ENCODE measurements around the gene RGS6. TPM values are rescaled to one million over a fixed set of nuclear protein-coding genes. Genes with fewer than 3 reads are reported as not detected.
"Not testable (repeated sequence)": the region's sequence is repeated elsewhere in the genome, so short reads cannot be mapped to it uniquely, and the experiment has no call there.

RGS6 gene
- total RNA-seq, 1 experiment from 2014 or later: not detected

DNA sequence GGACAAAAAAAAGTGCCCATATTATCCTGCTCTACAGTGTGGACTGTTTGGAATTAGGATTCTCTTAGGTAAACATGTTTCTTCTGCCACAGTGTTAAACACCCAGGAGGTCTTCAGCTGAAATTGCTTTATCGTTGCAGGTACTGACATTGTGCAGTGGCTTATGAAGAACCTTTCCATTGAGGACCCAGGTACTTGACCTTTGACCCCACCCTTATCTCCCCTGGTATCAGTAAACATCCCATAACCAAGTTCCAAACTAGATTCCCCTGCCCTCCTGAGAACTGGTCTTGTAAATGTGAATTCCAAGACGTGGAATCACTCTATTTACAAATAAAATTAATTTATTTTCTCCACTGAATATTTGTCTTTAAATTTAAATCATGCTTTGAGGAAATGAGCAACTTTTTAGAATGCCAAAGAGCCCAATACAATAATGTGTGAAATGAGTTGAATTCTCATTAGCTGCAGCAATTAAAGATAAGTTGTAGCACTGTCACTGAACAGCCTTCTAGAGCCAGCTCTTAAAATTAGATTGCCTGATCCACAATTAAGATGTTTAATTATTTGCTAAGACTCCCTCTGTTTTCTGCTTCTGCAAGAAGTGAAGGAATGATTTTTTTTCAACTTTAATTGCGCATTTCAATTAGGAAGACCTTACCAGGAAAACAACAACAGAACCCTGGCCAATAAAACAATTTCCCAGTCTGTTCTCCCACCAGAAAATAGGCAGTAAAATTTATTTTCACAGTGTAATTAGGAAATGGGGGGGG is 522.3 kb downstream of the RGS6 start:
- DNase-seq (ENCODE audit: low spot score): no peak

GRCh38 chr14:72457641-72458040 is 525.4 kb downstream of the RGS6 start:
- peak; percentile 64 for DNase-seq (ENCODE audit: low spot score)

- DNase-seq (ENCODE audit: low spot score): no peak
These were observed 529.8 kb downstream of the RGS6 start for GRCh38 chr14:72462056-72462455.

DNA sequence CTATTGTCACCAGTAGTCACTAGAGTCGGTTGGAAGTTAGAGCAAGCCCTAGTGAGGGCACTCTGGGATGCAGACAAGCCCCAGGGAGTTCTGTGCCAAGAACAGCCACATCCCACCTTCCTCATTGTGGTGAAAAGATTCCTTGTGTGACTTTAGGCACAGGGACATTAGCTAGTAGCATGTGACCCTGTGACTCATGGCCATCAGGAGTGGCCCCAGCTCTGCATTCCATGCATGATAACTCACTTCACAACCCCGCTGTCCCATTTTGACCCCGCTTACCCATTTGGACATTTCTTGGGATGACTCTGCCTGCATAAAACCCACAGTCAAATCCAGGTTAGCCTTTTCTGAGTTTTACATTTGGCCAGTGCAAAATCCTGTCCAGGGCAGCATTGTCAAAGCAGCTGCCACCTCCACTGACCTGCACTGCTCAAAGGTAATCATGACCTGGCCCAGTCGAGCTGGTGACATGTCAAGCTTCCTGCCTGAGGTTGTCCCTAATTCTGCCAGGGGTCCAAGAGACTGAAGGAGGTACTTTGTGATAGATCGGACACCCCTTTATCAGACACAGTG is 531.1 kb downstream of the RGS6 start:
- DNase-seq (ENCODE audit: low spot score): peak; percentile 71

DNA sequence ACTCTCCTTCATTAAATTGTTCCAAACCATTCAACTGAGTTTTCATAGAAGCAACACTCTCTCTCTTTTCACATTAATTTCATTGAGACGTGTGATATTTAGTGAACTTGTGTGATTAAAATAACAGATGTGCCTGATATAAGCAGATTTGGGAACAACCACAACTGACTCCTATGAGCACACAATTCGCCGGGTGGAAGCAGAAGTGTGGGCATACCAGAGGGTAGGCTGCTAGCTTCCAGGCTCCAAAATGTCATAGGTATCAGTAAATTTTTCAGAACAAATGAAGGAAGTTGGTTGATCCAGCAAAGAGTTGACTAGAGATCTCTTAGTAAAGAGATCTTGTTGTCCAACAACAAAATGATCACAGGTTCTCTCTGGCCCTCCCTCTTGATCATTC is 532.0 kb downstream of the RGS6 start:
- no peak for DNase-seq (ENCODE audit: low spot score)

DNA sequence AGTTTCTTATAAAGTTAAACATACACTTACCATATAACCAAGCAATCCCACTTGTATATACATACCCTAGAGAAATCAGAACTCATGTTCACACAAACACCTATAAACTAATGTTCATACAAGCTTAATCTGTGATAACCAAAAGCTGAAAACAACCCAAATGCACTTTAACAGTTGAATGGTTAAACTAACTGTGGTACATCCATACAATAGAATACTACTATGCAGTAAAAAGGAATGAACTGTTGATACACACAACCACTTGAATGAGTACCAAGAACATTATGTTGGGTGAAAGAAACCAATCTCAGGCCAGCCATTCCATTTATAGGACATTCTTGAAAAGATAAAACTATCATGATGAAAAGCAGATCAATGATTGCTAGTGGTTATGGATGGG is 534.1 kb downstream of the RGS6 start:
- no peak for DNase-seq (ENCODE audit: low spot score)

- DNase-seq (ENCODE audit: low spot score): no peak
These were observed 539.1 kb downstream of the RGS6 start for GRCh38 chr14:72471346-72471745.

DNA sequence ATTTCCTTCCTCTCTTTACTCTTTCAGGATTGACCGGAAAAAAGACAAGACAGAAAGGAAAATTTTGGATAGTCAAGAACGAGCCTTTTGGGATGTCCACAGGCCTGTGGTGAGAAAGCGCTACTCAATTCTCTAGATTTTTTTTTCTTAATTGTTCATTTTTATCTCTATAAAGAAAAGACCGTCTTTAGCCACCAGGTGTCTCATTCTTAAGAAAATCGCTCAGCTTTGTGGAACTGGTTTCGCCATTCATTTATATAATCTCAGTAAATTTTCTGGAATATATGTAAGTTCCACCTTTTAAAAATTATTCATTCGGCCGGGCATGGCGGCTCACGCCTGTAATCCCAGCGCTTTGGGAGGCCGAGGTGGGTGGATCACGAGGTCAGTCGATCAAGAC is 540.6 kb downstream of the RGS6 start:
- no peak for DNase-seq (ENCODE audit: low spot score)

GRCh38 chr14:72476657-72477499 is 544.6 kb downstream of the RGS6 start:
- DNase-seq (ENCODE audit: low spot score): peak; percentile 70

DNA sequence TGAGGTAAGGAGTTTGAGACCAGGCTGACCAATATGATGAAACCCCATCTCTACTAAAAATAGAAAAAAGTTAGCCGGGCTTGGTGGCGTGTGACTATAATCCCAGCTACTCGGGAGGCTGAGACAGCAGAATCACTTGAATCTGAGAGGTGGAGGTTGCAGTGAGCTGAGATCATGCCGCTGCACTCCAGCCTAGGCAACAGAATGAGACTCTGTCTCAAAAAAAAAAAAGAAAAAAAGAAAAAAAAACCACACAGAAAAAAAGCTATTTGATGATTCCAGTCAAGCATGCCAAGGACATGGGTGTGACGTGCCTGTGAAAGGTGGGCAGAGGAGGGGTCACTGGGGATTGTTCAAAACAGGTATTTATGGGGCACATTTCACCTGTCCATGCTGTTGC is 545.3 kb downstream of the RGS6 start:
- DNase-seq (ENCODE audit: low spot score): not testable (repeated sequence)

DNA sequence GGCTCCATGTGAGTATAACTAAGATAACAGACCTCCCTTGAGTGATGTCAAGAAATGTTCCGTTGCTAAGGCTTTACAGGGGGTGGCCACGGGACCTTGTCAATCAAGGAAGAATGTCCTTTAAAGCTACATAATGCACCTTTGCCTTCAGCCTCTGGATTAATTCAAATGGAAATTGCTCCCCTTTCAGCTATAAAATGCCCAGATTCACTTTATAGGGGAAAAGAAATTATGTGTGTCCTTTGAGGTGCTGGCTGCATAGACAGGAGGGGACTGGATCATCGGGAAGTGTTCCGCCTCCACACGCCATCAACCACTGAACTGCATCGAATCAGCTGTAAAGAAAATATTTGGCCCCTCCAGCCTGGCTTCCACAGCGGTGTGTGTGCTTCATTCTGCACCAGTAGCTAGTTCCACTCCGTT is 546.3 kb downstream of the RGS6 start:
- no peak for DNase-seq (ENCODE audit: low spot score)

DNA sequence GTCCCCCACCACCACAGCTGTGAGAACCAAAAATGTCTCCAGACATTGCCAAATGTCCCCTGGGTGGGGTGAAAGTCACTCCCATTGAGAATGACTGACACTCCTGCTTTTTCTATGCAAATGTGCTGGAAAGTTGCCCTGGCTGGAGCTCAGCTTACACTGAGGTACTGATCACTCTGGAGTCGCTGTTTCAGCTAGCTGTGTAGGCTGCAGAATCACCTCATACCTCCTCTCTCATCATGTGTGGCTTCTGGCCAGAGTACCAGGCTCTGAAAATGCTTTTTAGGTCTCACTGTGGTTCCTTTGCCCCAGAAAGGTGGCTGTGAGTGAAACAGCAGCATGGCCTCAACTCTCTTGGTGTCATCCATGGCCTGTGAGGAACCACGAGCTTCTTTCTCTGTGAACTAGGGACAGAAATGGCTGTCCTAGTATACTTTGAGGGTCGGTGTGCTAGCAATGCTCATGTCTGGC is 547.3 kb downstream of the RGS6 start:
- DNase-seq (ENCODE audit: low spot score): no peak

DNA sequence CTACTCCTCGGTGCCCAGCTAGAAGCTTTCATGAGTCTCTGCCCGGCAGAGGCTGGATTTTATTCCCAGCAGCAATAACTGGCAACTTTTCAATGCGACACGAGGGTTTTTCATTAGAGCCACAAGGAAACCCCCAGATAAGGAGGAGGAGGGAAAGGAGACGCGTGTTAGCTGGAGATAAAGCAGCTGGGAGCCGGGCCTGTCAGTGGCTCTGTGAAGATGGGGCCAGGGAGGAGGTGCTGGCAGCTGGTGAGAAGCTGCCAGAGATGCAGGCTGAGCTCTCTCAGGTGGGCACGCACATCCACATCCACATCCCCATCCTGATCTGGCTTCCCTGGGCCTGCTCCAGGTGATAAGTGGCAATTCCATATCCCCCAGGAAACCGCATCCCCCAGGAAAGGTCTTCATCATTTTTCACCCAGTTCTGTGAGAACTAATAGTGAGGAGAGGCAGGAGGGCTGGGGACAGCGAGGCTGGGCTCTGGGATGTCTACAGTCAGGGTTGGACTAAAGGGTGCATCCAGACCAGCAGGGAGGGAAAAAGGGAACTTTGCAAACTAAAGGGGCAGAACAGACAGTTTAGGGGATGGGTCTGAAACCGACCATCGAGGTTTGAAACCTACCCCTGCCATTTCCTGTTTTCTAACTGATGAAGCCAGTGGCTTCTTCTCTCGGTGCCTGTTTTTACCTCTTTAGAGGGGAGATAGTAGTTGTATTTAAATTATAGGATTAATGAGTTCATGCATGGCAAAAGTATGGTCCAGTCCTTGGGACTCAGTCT is 548.4 kb downstream of the RGS6 start:
- DNase-seq (ENCODE audit: low spot score): no peak

DNA sequence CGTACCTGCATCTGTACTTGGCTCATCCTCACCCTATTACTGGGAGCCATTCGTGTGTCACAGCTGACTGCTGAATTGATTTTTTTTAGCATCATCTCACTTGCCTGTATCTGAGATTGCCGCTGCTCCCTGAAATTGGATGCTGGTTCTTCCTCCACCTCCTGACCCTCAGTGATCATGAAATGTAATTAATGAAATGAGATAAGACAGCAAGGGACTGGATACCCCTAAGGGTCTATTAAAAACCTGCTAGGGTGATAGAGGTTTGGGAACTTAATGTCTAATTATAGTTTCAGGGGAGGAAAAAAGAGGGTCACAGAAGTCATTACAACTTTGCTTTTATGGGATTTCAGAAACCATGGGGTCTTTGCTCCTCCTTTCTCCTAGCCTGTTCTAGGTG is 551.1 kb downstream of the RGS6 start:
- no peak for DNase-seq (ENCODE audit: low spot score)

GRCh38 chr14:72485695-72486094 is 553.5 kb downstream of the RGS6 start:
- DNase-seq (ENCODE audit: low spot score): no peak

DNA sequence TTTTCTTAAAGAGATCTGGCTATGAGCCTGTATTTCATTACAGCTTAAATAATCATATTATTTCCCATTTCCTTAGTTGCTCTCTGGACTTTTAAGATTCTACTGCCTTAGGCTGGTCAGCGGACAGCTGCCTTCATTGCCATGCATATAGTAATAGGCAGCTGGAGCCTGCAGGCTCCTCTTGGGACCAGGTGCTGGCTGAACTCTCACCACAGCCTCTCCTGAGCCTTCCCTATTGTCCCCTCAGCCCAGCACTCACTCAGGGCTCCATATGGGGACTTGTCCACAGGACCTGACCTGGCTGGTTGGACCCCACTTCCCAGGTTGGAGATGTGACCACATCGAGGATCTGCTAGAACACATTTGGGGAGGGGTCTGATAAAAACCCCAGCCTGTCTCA is 556.3 kb downstream of the RGS6 start:
- no peak for DNase-seq (ENCODE audit: low spot score)

- DNase-seq (ENCODE audit: low spot score): no peak
These were observed 560.0 kb downstream of the RGS6 start for GRCh38 chr14:72492196-72492595.

DNA sequence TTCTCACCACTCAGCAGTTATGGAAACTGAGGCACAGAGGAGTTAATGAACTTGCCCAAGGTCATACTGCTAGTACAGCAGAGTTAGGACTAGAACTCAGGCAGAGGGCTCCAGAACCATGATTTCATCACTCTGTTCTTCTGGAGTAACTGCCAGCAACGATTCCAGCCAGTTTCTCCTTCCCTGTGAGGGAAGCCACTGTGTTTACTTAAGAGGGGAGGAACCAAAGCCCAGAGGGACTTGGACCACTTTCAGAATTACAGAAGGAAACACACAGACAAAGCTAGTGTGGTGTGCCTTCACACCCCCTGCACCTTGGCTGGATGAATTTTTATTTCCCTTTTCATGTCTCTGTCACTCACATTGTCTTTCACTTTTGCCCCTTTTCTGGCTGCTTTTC is 563.4 kb downstream of the RGS6 start:
- no peak for DNase-seq (ENCODE audit: low spot score)

DNA sequence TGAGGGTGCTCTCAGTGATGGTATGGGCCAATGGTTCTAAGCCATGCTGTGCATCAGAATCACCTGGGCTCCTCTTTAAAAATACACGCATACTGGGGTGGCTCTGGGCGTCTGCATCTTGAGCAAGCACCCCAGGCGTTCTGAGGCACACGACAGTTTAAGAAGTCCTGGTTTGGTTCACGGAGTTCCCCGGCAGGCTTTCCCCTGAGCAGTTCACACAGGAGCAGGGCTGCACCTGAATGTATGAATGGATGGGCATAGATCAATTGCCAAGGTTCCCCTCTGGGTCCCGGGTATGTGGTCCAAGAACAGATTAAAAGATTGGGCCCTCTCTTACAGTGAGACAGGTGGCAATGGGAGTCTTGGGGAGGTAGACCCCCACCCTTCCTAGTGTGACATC is 566.4 kb downstream of the RGS6 start:
- no peak for DNase-seq (ENCODE audit: low spot score)

- no peak for DNase-seq (ENCODE audit: low spot score)
These were observed 567.5 kb downstream of the RGS6 start for GRCh38 chr14:72499746-72500145.

DNA sequence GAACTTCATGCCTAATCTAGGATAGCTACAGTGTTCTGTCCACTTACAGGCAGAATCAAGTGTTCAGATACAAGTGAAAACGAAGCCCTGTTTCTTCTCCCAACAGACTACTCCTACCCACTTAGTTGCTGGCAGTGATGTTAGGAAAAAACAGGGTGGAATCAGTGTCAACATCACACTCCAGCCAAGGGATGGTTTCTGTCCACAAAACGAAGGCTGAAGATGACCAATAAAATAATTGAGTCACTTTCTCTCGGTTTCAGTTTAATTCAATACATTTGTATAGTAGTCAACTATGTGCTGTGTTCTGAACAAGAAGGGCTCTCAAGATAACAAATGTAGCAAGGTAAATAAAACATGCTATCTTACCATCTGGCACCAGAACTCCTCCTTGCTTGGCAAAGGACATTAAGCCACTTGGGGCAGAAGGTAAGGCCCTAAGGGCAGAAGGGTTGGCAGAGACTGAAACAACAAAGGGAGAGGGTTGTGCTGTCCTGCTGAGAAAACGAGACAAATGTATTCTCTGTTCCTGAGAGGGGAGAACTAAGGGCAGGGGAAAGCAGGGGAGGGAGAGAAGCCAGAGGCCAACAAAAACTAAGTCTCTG is 568.1 kb downstream of the RGS6 start:
- DNase-seq (ENCODE audit: low spot score): no peak

All from A172 (cell line).